Measurements from ENCODE around the gene TGFBR1.

The TGFBR1 gene

DNA sequence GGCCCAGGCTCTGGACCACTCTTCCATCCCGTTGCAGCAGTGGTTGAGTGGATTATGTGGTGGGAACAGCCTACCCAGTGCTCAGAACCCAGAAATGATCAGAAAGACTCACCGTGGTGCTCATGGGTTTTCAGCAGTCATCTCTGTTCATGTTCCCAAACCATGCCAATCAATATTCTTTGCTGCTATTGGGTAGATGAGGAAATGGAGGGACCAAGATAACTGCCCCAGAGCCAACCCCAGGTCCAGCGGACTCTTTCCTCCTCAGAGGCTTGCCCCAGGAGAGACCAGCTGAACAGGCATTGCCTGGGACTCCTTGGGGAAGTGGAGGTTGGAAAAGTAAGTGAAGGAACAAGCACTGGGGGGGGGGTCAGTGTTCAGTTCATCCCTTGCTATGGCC lies 78.7 kb downstream of the TGFBR1 start:
- H3K9me3 ChIP-seq (replicated peaks; ENCODE audit: insufficient read depth, low read length): no peaks in the 10 kb centered on the region

DNA sequence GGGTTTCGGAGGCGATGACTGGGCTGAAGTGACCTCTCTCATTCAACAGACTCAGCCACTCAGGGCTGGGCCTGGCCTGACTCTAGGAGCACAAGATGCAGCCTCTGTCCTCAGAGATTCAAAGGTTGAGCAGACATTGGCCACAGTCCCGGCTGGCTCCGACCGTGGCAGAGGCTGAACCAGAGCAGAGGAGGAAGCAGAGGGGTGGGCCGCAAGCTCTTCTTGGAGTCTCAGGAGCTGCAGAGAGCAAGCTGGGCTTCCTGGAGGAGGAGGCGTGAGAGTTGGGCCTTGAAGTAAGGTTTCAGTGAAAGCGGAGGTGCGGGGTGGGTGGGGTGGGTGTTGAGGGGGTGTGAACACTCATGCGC lies 79.2 kb downstream of the TGFBR1 start:
- no peak overlapping the region for H3K4me2 ChIP-seq (ENCODE audit: low read depth, low read length)
- no peaks in the 10 kb centered on the region for H3K79me2 ChIP-seq (ENCODE audit: low read length)
- no peaks in the 10 kb centered on the region for H3K9me3 ChIP-seq (replicated peaks; ENCODE audit: insufficient read depth, low read length)
- no peak overlapping the region for H3K27ac ChIP-seq (ENCODE audit: low read length)
- TF ChIP-seq, protein P1, sequence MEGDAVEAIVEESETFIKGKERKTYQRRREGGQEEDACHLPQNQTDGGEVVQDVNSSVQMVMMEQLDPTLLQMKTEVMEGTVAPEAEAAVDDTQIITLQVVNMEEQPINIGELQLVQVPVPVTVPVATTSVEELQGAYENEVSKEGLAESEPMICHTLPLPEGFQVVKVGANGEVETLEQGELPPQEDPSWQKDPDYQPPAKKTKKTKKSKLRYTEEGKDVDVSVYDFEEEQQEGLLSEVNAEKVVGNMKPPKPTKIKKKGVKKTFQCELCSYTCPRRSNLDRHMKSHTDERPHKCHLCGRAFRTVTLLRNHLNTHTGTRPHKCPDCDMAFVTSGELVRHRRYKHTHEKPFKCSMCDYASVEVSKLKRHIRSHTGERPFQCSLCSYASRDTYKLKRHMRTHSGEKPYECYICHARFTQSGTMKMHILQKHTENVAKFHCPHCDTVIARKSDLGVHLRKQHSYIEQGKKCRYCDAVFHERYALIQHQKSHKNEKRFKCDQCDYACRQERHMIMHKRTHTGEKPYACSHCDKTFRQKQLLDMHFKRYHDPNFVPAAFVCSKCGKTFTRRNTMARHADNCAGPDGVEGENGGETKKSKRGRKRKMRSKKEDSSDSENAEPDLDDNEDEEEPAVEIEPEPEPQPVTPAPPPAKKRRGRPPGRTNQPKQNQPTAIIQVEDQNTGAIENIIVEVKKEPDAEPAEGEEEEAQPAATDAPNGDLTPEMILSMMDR (IDR thresholded peaks at IDR 0.05; ENCODE audit: low read length): no peak
- TF ChIP-seq EZH2 (optimal IDR thresholded peaks at IDR 0.05; ENCODE audit: low read depth, low read length): no peak
- no peak for TF ChIP-seq EZH2phosphoT487 (IDR thresholded peaks at IDR 0.05; ENCODE audit: low read length)
- no peaks in the 10 kb centered on the region for H3K27me3 ChIP-seq (replicated peaks; ENCODE audit: insufficient read depth, low read length)
- no peak overlapping the region for H3K9ac ChIP-seq (ENCODE audit: low read length)
- peaks cover 7% of the 10 kb centered on the region; the same call in 1 of the 2 replicates for H3F3A ChIP-seq (ENCODE audit: insufficient read depth, low read length)
- H2AFZ ChIP-seq (ENCODE audit: low read length): no peak overlapping the region
- no peaks in the 10 kb centered on the region for H3K36me3 ChIP-seq (replicated peaks; ENCODE audit: insufficient read depth, low read length)
- no peak overlapping the region for H3K4me3 ChIP-seq (ENCODE audit: low read length)
- no peak for DNase-seq
- H3K9me2 ChIP-seq (replicated peaks; ENCODE audit: insufficient read depth, low read length): no peaks in the 10 kb centered on the region
- peaks cover 34% of the 10 kb centered on the region for H3K4me1 ChIP-seq (ENCODE audit: low read length)
- H4K20me1 ChIP-seq (ENCODE audit: insufficient read depth, low read length): no peaks in the 10 kb centered on the region

More for the DNA sequence above, 78.7 kb downstream of the TGFBR1 start:
- H3F3A ChIP-seq (ENCODE audit: insufficient read depth, low read length): peaks cover 7% of the 10 kb centered on the region; the same call in 1 of the 2 replicates
- H3K79me2 ChIP-seq (ENCODE audit: low read length): no peaks in the 10 kb centered on the region
- H3K9ac ChIP-seq (ENCODE audit: low read length): no peak overlapping the region
- no peaks in the 10 kb centered on the region for H3K36me3 ChIP-seq (replicated peaks; ENCODE audit: insufficient read depth, low read length)
- H3K4me3 ChIP-seq (ENCODE audit: low read length): no peak overlapping the region
- no peak overlapping the region for H3K4me2 ChIP-seq (ENCODE audit: low read depth, low read length)
- peaks cover 34% of the 10 kb centered on the region for H3K4me1 ChIP-seq (ENCODE audit: low read length)
- no peaks in the 10 kb centered on the region for H3K9me2 ChIP-seq (replicated peaks; ENCODE audit: insufficient read depth, low read length)
- H2AFZ ChIP-seq (ENCODE audit: low read length): no peak overlapping the region
- TF ChIP-seq EZH2 (optimal IDR thresholded peaks at IDR 0.05; ENCODE audit: low read depth, low read length): no peak
- DNase-seq: no peak
- H4K20me1 ChIP-seq (ENCODE audit: insufficient read depth, low read length): no peaks in the 10 kb centered on the region
- no peak overlapping the region for H3K27ac ChIP-seq (ENCODE audit: low read length)
- H3K27me3 ChIP-seq (replicated peaks; ENCODE audit: insufficient read depth, low read length): no peaks in the 10 kb centered on the region

DNA sequence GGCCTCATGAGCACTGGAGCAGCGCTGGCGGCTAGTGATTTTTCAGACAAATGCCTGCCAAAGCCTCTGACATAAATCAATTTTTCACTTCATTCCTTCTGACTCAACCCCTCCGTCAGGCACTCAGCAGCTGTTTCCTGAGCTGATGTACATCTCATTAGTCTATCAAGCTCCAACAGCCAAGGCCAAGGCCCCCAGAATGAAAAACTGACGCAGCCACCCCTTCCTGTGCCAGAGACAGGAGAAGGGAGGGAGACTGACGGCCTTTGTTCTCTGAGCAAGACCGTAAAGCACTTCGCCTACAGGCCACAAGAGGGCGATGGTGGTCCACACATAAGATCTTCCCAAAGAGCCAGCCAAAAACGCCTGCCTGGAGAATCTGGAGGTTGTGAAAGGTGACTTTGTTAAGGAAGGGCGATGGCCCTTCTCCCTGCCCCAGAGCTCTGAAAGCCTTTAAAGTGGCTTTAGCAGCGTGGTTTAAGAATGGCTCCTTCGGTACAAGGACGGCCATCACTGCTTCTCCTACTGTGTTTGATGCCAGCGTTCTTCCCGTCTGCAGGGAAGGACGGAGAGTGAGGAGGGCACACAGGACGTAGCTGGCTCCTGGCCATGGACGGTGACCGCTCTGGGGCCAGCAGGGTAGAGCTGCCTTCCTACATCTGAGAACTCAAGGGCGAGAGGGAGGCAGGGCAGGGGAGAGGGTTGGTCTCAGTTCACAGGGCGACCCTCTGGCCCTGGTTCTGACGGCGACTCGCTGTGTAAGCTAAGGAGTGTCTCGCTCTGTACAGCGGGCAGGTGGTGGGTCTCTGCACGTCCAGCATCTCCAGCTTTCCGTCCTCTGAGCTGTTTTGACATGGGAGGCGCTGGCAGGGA lies 79.8 kb downstream of the TGFBR1 start:
- Histone ChIP-seq H3K4me3 (ENCODE audit: low read length) (0 out of 2 replicates have a peak overlapping the region, but pooled peaks have one; percentile 1), H3K4me2 (ENCODE audit: low read depth, low read length) (peak overlapping the region; percentile 16; the same call in 1 of the 2 replicates), H3K9me2 (replicated peaks; ENCODE audit: insufficient read depth, low read length) (no peaks in the 10 kb centered on the region), H2AFZ (ENCODE audit: low read length) (peak overlapping the region; percentile 51), H3K9me3 (replicated peaks; ENCODE audit: insufficient read depth, low read length) (no peaks in the 10 kb centered on the region), H3K4me1 (ENCODE audit: low read length) (peaks cover 34% of the 10 kb centered on the region), H3K79me2 (ENCODE audit: low read length) (no peaks in the 10 kb centered on the region), H3F3A (ENCODE audit: insufficient read depth, low read length) (peaks cover 7% of the 10 kb centered on the region; the same call in 1 of the 2 replicates), H3K9ac (ENCODE audit: low read length) (no peak overlapping the region), H3K27ac (ENCODE audit: low read length) (no peak overlapping the region), H4K20me1 (ENCODE audit: insufficient read depth, low read length) (no peaks in the 10 kb centered on the region), H3K36me3 (replicated peaks; ENCODE audit: insufficient read depth, low read length) (no peaks in the 10 kb centered on the region), H3K27me3 (replicated peaks; ENCODE audit: insufficient read depth, low read length) (no peaks in the 10 kb centered on the region)
- TF ChIP-seq EZH2 (optimal IDR thresholded peaks at IDR 0.05; ENCODE audit: low read depth, low read length) (no peak), EZH2phosphoT487 (IDR thresholded peaks at IDR 0.05; ENCODE audit: low read length) (no peak)
- TF ChIP-seq, protein P1 (IDR thresholded peaks at IDR 0.05; ENCODE audit: low read length): peak; percentile 93
- peak; percentile 76 for DNase-seq

DNA sequence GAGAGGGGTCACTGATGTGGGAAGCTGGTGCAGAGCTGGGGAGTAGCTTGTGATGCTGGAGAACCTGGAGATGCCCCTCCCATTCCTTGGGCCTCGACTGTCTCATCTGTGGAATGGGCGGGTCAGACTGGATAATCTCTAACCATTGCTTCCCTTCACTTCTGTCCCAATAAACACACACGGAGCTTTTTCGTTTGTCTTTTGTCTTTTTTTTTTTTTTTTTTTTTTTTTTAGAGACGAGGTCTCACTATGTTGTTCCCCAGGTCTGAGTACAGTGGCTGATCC lies 80.4 kb downstream of the TGFBR1 start:
- Histone ChIP-seq H3K9me2 (replicated peaks; ENCODE audit: insufficient read depth, low read length) (no peaks in the 10 kb centered on the region), H3F3A (ENCODE audit: insufficient read depth, low read length) (peaks cover 7% of the 10 kb centered on the region; the same call in 1 of the 2 replicates), H2AFZ (ENCODE audit: low read length) (0 out of 2 replicates have a peak overlapping the region, but pooled peaks have one; percentile 51), H3K9me3 (replicated peaks; ENCODE audit: insufficient read depth, low read length) (no peaks in the 10 kb centered on the region), H3K79me2 (ENCODE audit: low read length) (no peaks in the 10 kb centered on the region), H3K27me3 (replicated peaks; ENCODE audit: insufficient read depth, low read length) (no peaks in the 10 kb centered on the region), H3K27ac (ENCODE audit: low read length) (no peak overlapping the region), H3K36me3 (replicated peaks; ENCODE audit: insufficient read depth, low read length) (no peaks in the 10 kb centered on the region), H3K4me2 (ENCODE audit: low read depth, low read length) (no peak overlapping the region), H3K4me3 (ENCODE audit: low read length) (no peak overlapping the region), H4K20me1 (ENCODE audit: insufficient read depth, low read length) (no peaks in the 10 kb centered on the region), H3K4me1 (ENCODE audit: low read length) (peaks cover 34% of the 10 kb centered on the region), H3K9ac (ENCODE audit: low read length) (no peak overlapping the region)
- DNase-seq: no peak
- TF ChIP-seq, protein P1 (IDR thresholded peaks at IDR 0.05; ENCODE audit: low read length): no peak
- no peak for TF ChIP-seq EZH2 (optimal IDR thresholded peaks at IDR 0.05; ENCODE audit: low read depth, low read length)
- no peak for TF ChIP-seq EZH2phosphoT487 (IDR thresholded peaks at IDR 0.05; ENCODE audit: low read length)

Data from MM.1S (cell line).